Keratinocyte (primary cell): ENCODE results near the gene FRYL. TPM values are rescaled to one million over a fixed set of nuclear protein-coding genes. Genes with fewer than 3 reads are reported as not detected.

Experiments used
- DNase-seq: peaks from one replicate; pipeline ENCODE4 v3.0.0-alpha.2; 2011; ENCODE audit warnings: low read depth, missing footprints, low spot score
- FAIRE-seq: peaks from 2 replicates; lab custom pipeline; 2011; peaks lifted over from hg19 to GRCh38; lab: Jason Lieb, UNC
- H2AFZ ChIP-seq: 2 replicates; pipeline ENCODE4 v1.6.0; 2012; ENCODE audit warnings: low read length, control low read depth, inconsistent platforms; ENCODE audit not compliant: control insufficient read depth
- H3K27ac ChIP-seq: 2 replicates; pipeline ENCODE4 v1.5.1; 2011; ENCODE audit warnings: low read length; ENCODE audit not compliant: control insufficient read depth, insufficient read depth
- H3K27me3 ChIP-seq: 3 replicates; pipeline ENCODE4 v1.6.0; 2011; ENCODE audit warnings: low read length; ENCODE audit not compliant: control insufficient read depth, insufficient read depth; ENCODE audit errors: extremely low read depth
- H3K36me3 ChIP-seq, 2 experiments: 2 replicates in 1 of 2; 3 replicates in 1 of 2; pipeline ENCODE4 v1.5.1; 2011; ENCODE audit warnings: low read length in 2 of 2, mild to moderate bottlenecking in 1 of 2; ENCODE audit not compliant: control insufficient read depth in 2 of 2, insufficient read depth in 2 of 2; ENCODE audit errors: extremely low read depth in 1 of 2
- H3K4me1 ChIP-seq: 3 replicates; pipeline ENCODE4 v1.5.1; 2011; ENCODE audit warnings: low read length; ENCODE audit not compliant: control insufficient read depth, insufficient read depth; ENCODE audit errors: extremely low read depth
- H3K4me2 ChIP-seq: 3 replicates; pipeline ENCODE4 v1.6.0; 2011; ENCODE audit warnings: low read depth, low read length; ENCODE audit not compliant: control insufficient read depth, insufficient read depth; ENCODE audit errors: extremely low read depth
- H3K4me3 ChIP-seq, 3 experiments: fragments of 200-600 bp in 1 of 3; sonication (generic) in 1 of 3; 2 replicates in 2 of 3; 3 replicates in 1 of 3; pipeline ENCODE4 v1.5.1; 2011 to 2016; ENCODE audit warnings: low read length in 3 of 3, mild to moderate bottlenecking in 3 of 3, control low read depth in 2 of 3, inconsistent platforms in 1 of 3, low read depth in 1 of 3, mixed read lengths in 1 of 3, mixed run types in 1 of 3, moderate library complexity in 1 of 3; ENCODE audit not compliant: control insufficient read depth in 2 of 3, insufficient read depth in 2 of 3; ENCODE audit errors: extremely low read depth in 1 of 3
- H3K79me2 ChIP-seq: 2 replicates; pipeline ENCODE4 v1.6.0; 2012; ENCODE audit warnings: low read length; ENCODE audit not compliant: control insufficient read depth, insufficient read depth
- H3K9ac ChIP-seq: 3 replicates; pipeline ENCODE4 v1.6.0; 2011; ENCODE audit warnings: low read length; ENCODE audit not compliant: control insufficient read depth, insufficient read depth; ENCODE audit errors: extremely low read depth
- H3K9me1 ChIP-seq: 3 replicates; pipeline ENCODE4 v1.6.0; 2011; ENCODE audit warnings: low read length; ENCODE audit not compliant: control insufficient read depth, insufficient read depth; ENCODE audit errors: extremely low read depth
- H3K9me3 ChIP-seq: 2 replicates; pipeline ENCODE4 v1.5.1; 2012; ENCODE audit warnings: low read depth, low read length; ENCODE audit not compliant: control insufficient read depth
- H4K20me1 ChIP-seq: 3 replicates; pipeline ENCODE4 v1.6.0; 2011; ENCODE audit warnings: low read length; ENCODE audit not compliant: control insufficient read depth, insufficient read depth; ENCODE audit errors: extremely low read depth
- CTCF ChIP-seq, 3 experiments: IDR thresholded peaks in 1 of 3; conservative IDR thresholded peaks in 1 of 3; optimal IDR thresholded peaks in 1 of 3; 2 replicates in 2 of 3; 3 replicates in 1 of 3; pipeline versions ENCODE3 to v1.5.1; 2011; ENCODE audit warnings: low read length in 3 of 3, mild to moderate bottlenecking in 3 of 3, moderate library complexity in 2 of 3, control low read depth in 1 of 3, inconsistent platforms in 1 of 3; ENCODE audit not compliant: insufficient read depth in 2 of 3; ENCODE audit errors: extremely low read depth in 1 of 3
- EZH2 ChIP-seq: IDR thresholded peaks from one replicate; pipeline ENCODE4 v1.6.1; 2012; ENCODE audit warnings: inconsistent platforms, mild to moderate bottlenecking, low read length, moderate library complexity
- dilution Hi-C: fragments of 300-500 bp; cut with MboI; formaldehyde crosslinking; loops from one replicate; pipeline ENCODE4 v1.7.0; 2020; ENCODE audit warnings: low sequenced_read_pairs; ENCODE audit not compliant: extremely low pct_ligation_motif_present
- polyA plus RNA-seq, 5 experiments: library from polyadenylated mRNA; depleted of rRNA in 3 of 5; stranded (reverse) in 3 of 5; stranded (forward) in 1 of 5; unstranded in 1 of 5; fragments of >200 nt; gene quantifications; 1 replicate in 1 of 5; 2 replicates in 3 of 5; 3 replicates in 1 of 5; pipeline versions ENCODE4 v1.2.1 to v1.2.3, GENCODE V29; 2011 to 2012; ENCODE audit warnings: missing spikeins in 2 of 5, low read depth in 1 of 5, low replicate concordance in 1 of 5

The FRYL gene
- polyA plus RNA-seq, 1 donor (not counting 4 experiments of a cell fraction or from before 2014, with no cell fraction given), result 40.4 TPM

- TF ChIP-seq CTCF (optimal IDR thresholded peaks at IDR 0.05 in 1 of 3, IDR thresholded peaks at IDR 0.05 in 1 of 3, conservative IDR thresholded peaks at IDR 0.05 in 1 of 3; ENCODE audit: extremely low read depth in 1 of 3, insufficient read depth in 2 of 3, low read length in 3 of 3) (no peak), EZH2 (no peak)
- H3K79me2 ChIP-seq, result peaks cover 65% of the 10 kb centered on the region
Observed at GRCh38 chr4:48694824-48695223, 85.3 kb downstream of the FRYL start.

GRCh38 chr4:48693856-48694574 is 86.1 kb downstream of the FRYL start:
- Histone ChIP-seq H3K79me2 (peaks cover 71% of the 10 kb centered on the region), H3K9me3 (no peaks in the 10 kb centered on the region), H4K20me1 (no peaks in the 10 kb centered on the region), H3K27me3 (no peaks in the 10 kb centered on the region), H3K9me1 (no peaks in the 10 kb centered on the region), H2AFZ (no peak overlapping the region), H3K9ac (no peak overlapping the region), H3K4me1 (peaks cover 19% of the 10 kb centered on the region), H3K4me3 (no peak overlapping the region), H3K4me2 (no peak overlapping the region), H3K27ac (no peak overlapping the region), H3K36me3 (no peaks in the 10 kb centered on the region)
- DNase-seq (no peak), FAIRE-seq (no peak)
- dilution Hi-C loops, result no loop called here
- no peak for TF ChIP-seq EZH2
- TF ChIP-seq CTCF (optimal IDR thresholded peaks at IDR 0.05 in 1 of 3, IDR thresholded peaks at IDR 0.05 in 1 of 3, conservative IDR thresholded peaks at IDR 0.05 in 1 of 3; ENCODE audit: extremely low read depth in 1 of 3, insufficient read depth in 2 of 3, low read length in 3 of 3), result no peak

More at GRCh38 chr4:48694824-48695223, 85.3 kb downstream of the FRYL start:
- Histone ChIP-seq H3K4me2 (no peak overlapping the region), H3K36me3 (no peaks in the 10 kb centered on the region), H2AFZ (no peak overlapping the region), H3K27ac (no peak overlapping the region), H3K4me3 (no peak overlapping the region), H3K9ac (no peak overlapping the region), H3K9me1 (no peaks in the 10 kb centered on the region), H3K4me1 (peaks cover 26% of the 10 kb centered on the region), H4K20me1 (no peaks in the 10 kb centered on the region), H3K27me3 (no peaks in the 10 kb centered on the region), H3K9me3 (no peaks in the 10 kb centered on the region)
- dilution Hi-C loops, result no loop called here
- no peak for FAIRE-seq
- DNase-seq, result no peak
